Mesenchymal stem cell (in vitro differentiated cells and primary cell): ENCODE results near the gene GK.

ENCODE experiments used
- DNase-seq: peaks from one replicate; pipeline ENCODE4 v3.0.0-alpha.2; 2013
- H2AFZ ChIP-seq: one replicate; pipeline ENCODE4 v1.6.1; 2013; ENCODE audit warnings: low read depth, mild to moderate bottlenecking, control low read depth, inconsistent platforms, low read length, moderate library complexity
- H2AK5ac ChIP-seq: 2 replicates; pipeline ENCODE4 v1.6.1; 2013; ENCODE audit warnings: low read length, moderate library complexity, mild to moderate bottlenecking, inconsistent platforms; ENCODE audit not compliant: severe bottlenecking
- H2BK120ac ChIP-seq: one replicate; pipeline ENCODE4 v1.6.1; 2013; ENCODE audit warnings: low read depth, mild to moderate bottlenecking, inconsistent platforms, low read length, moderate library complexity
- H2BK12ac ChIP-seq, 2 experiments: one replicate each; pipeline ENCODE4 v1.6.1; 2013; ENCODE audit warnings: inconsistent platforms in 2 of 2, low read length in 2 of 2, mild to moderate bottlenecking in 2 of 2, moderate library complexity in 2 of 2, control low read depth in 1 of 2
- H2BK15ac ChIP-seq: one replicate; pipeline ENCODE4 v1.6.1; 2013; ENCODE audit warnings: mild to moderate bottlenecking, low read depth, inconsistent platforms; ENCODE audit not compliant: poor library complexity, severe bottlenecking
- H2BK5ac ChIP-seq: 2 replicates; pipeline ENCODE4 v1.6.1; 2013; ENCODE audit warnings: low read depth, mild to moderate bottlenecking, low read length, control low read depth, inconsistent platforms; ENCODE audit not compliant: poor library complexity, severe bottlenecking
- H3K14ac ChIP-seq, 2 experiments: one replicate each; pipeline ENCODE4 v1.6.1; 2013; ENCODE audit warnings: inconsistent platforms in 2 of 2, low read length in 2 of 2, control low read depth in 1 of 2, mild to moderate bottlenecking in 1 of 2, moderate library complexity in 1 of 2
- H3K18ac ChIP-seq, 2 experiments: one replicate each; pipeline ENCODE4 v1.6.1; 2013; ENCODE audit warnings: inconsistent platforms in 2 of 2, low read length in 2 of 2, control low read depth in 1 of 2, low read depth in 1 of 2, mild to moderate bottlenecking in 1 of 2
- H3K23ac ChIP-seq, 2 experiments: one replicate each; pipeline ENCODE4 v1.6.1; 2013; ENCODE audit warnings: inconsistent platforms in 2 of 2, low read length in 2 of 2, mild to moderate bottlenecking in 2 of 2, moderate library complexity in 2 of 2, control low read depth in 1 of 2
- H3K27ac ChIP-seq: 2 replicates; pipeline ENCODE4 v1.5.1; 2013; ENCODE audit warnings: mild to moderate bottlenecking, moderate library complexity, low read length, control low read depth, inconsistent platforms; ENCODE audit not compliant: poor library complexity, severe bottlenecking
- H3K27me3 ChIP-seq, 2 experiments: 2 replicates each; pipeline versions ENCODE4 v1.6.1 to v1.7.0; 2013; ENCODE audit warnings: low read length in 2 of 2, mild to moderate bottlenecking in 2 of 2, moderate library complexity in 2 of 2, control low read depth in 1 of 2, inconsistent platforms in 1 of 2; ENCODE audit not compliant: control insufficient read depth in 1 of 2, insufficient read depth in 1 of 2
- H3K36me3 ChIP-seq, 2 experiments: 2 replicates each; pipeline versions ENCODE4 v1.6.1 to v1.7.0; 2013; ENCODE audit warnings: low read length in 2 of 2, control low read depth in 1 of 2, inconsistent platforms in 1 of 2, low read depth in 1 of 2, mild to moderate bottlenecking in 1 of 2; ENCODE audit not compliant: insufficient read depth in 2 of 2, control insufficient read depth in 1 of 2
- H3K4ac ChIP-seq, 2 experiments: one replicate each; pipeline ENCODE4 v1.6.1; 2013; ENCODE audit warnings: inconsistent platforms in 2 of 2, low read length in 2 of 2, mild to moderate bottlenecking in 2 of 2, moderate library complexity in 2 of 2, control low read depth in 1 of 2, low read depth in 1 of 2
- H3K4me1 ChIP-seq: 2 replicates; pipeline ENCODE4 v1.6.1; 2013; ENCODE audit warnings: low read depth, low read length, control low read depth; ENCODE audit not compliant: control insufficient read depth, insufficient read depth
- H3K4me2 ChIP-seq: 2 replicates; pipeline ENCODE4 v1.6.1; 2013; ENCODE audit warnings: low read length, mild to moderate bottlenecking, inconsistent platforms; ENCODE audit not compliant: poor library complexity, severe bottlenecking
- H3K4me3 ChIP-seq, 2 experiments: 2 replicates each; pipeline versions ENCODE4 v1.5.1 to v1.7.0; 2013; ENCODE audit warnings: low read length in 2 of 2, mild to moderate bottlenecking in 2 of 2, control low read depth in 1 of 2, low read depth in 1 of 2; ENCODE audit not compliant: insufficient read depth in 1 of 2
- H3K79me1 ChIP-seq: replicated peaks from 2 replicates; pipeline ENCODE4 v1.6.1; 2013; ENCODE audit warnings: mild to moderate bottlenecking, control low read depth, low read length, inconsistent platforms; ENCODE audit not compliant: poor library complexity, severe bottlenecking
- H3K9ac ChIP-seq: 2 replicates; pipeline ENCODE4 v1.7.0; 2013; ENCODE audit warnings: mild to moderate bottlenecking, low read length, moderate library complexity
- H3K9me3 ChIP-seq: 2 replicates; pipeline ENCODE4 v1.7.0; 2013; ENCODE audit warnings: mild to moderate bottlenecking, low read length; ENCODE audit not compliant: control insufficient read depth
- H4K8ac ChIP-seq: one replicate; pipeline ENCODE4 v1.6.1; 2013; ENCODE audit warnings: inconsistent platforms, mild to moderate bottlenecking, low read length, moderate library complexity
- H4K91ac ChIP-seq: one replicate; pipeline ENCODE4 v1.6.1; 2013; ENCODE audit warnings: mild to moderate bottlenecking, low read length, inconsistent platforms
- WGBS: methylation state at CpG from one replicate; pipeline ENCODE4 v1.1.7; 2013; ENCODE audit warnings: mixed read lengths; 5-methylcytosine and 5-hydroxymethylcytosine counted together

Gene GK

GRCh38 chrX:30714138-30714537 is 60.9 kb downstream of the GK start:
- Histone ChIP-seq H3K27ac (no peak overlapping the region), H3K4ac (no peak overlapping the region), H4K8ac (no peak overlapping the region), H3K14ac (no peak overlapping the region), H3K27me3 (no peaks in the 10 kb centered on the region), H3K4me1 (no peaks in the 10 kb centered on the region), H3K79me1 (no peaks in the 10 kb centered on the region), H2BK15ac (no peak overlapping the region), H3K4me2 (no peak overlapping the region), H2BK12ac (no peak overlapping the region), H4K91ac (no peak overlapping the region), H3K23ac (no peak overlapping the region), H2BK120ac (no peak overlapping the region), H3K18ac (no peak overlapping the region), H3K9me3 (no peaks in the 10 kb centered on the region), H3K36me3 (peaks cover 0 to 38% of the 10 kb centered on the region in 2 experiments), H3K4me3 (no peak overlapping the region), H2AK5ac (no peak overlapping the region), H2BK5ac (no peak overlapping the region), H3K9ac (no peak overlapping the region), H2AFZ (no peak overlapping the region)
- DNase-seq, result no peak
- WGBS, result no CpG with 5 or more reads among the region's 1 CpG

- no peaks in the 10 kb centered on the region for H3K27me3 ChIP-seq
- WGBS, result no CpG with 5 or more reads among the region's 2 CpGs
- H4K91ac ChIP-seq, result no peak overlapping the region
- no peak overlapping the region for H3K27ac ChIP-seq
- H4K8ac ChIP-seq, result no peak overlapping the region
- H3K9ac ChIP-seq, result no peak overlapping the region
- H2AK5ac ChIP-seq, result no peak overlapping the region
- no peak overlapping the region for H2AFZ ChIP-seq
- no peak overlapping the region for H3K4ac ChIP-seq
- H3K36me3 ChIP-seq, result peaks cover 0 to 37% of the 10 kb centered on the region in 2 experiments
- H3K18ac ChIP-seq, result no peak overlapping the region
- H3K9me3 ChIP-seq, result no peaks in the 10 kb centered on the region
- no peak overlapping the region for H3K14ac ChIP-seq
- H3K23ac ChIP-seq, result no peak overlapping the region
- no peak overlapping the region for H3K4me3 ChIP-seq
- H3K79me1 ChIP-seq, result no peaks in the 10 kb centered on the region
- H2BK15ac ChIP-seq, result no peak overlapping the region
- H2BK12ac ChIP-seq, result no peak overlapping the region
- H3K4me2 ChIP-seq, result no peak overlapping the region
- H2BK5ac ChIP-seq, result no peak overlapping the region
- no peak for DNase-seq
- H3K4me1 ChIP-seq, result no peaks in the 10 kb centered on the region
- no peak overlapping the region for H2BK120ac ChIP-seq
Observed at GRCh38 chrX:30715976-30716375, 62.8 kb downstream of the GK start.

GRCh38 chrX:30733852-30734660 is 80.8 kb downstream of the GK start:
- peaks cover 0 to 4% of the 10 kb centered on the region in 2 experiments for H3K27me3 ChIP-seq
- no peak overlapping the region for H3K4me2 ChIP-seq
- H3K18ac ChIP-seq, result no peak overlapping the region
- no peak overlapping the region for H2AK5ac ChIP-seq
- no peaks in the 10 kb centered on the region for H3K79me1 ChIP-seq
- 92% methylated on average over 10 of the region's 17 CpGs for WGBS
- H3K36me3 ChIP-seq, result no peaks in the 10 kb centered on the region
- H3K9ac ChIP-seq, result no peak overlapping the region
- H3K4me3 ChIP-seq, result no peak overlapping the region
- no peak overlapping the region for H2BK120ac ChIP-seq
- H3K27ac ChIP-seq, result no peak overlapping the region
- H3K14ac ChIP-seq, result no peak overlapping the region
- no peak overlapping the region for H2AFZ ChIP-seq
- no peak overlapping the region for H3K4ac ChIP-seq
- no peaks in the 10 kb centered on the region for H3K9me3 ChIP-seq
- H3K4me1 ChIP-seq, result no peaks in the 10 kb centered on the region
- no peak overlapping the region for H4K91ac ChIP-seq
- no peak overlapping the region for H4K8ac ChIP-seq
- DNase-seq, result no peak
- H2BK5ac ChIP-seq, result no peak overlapping the region
- H3K23ac ChIP-seq, result no peak overlapping the region
- no peak overlapping the region for H2BK12ac ChIP-seq
- no peak overlapping the region for H2BK15ac ChIP-seq

GRCh38 chrX:30734782-30735181 is 81.6 kb downstream of the GK start:
- Histone ChIP-seq H2AK5ac (no peak overlapping the region), H3K4me3 (no peak overlapping the region), H2AFZ (no peak overlapping the region), H3K9me3 (no peaks in the 10 kb centered on the region), H3K4me1 (no peaks in the 10 kb centered on the region), H3K36me3 (no peaks in the 10 kb centered on the region), H3K14ac (no peak overlapping the region), H4K91ac (no peak overlapping the region), H2BK5ac (no peak overlapping the region), H3K23ac (no peak overlapping the region), H2BK15ac (no peak overlapping the region), H3K4ac (no peak overlapping the region), H3K4me2 (no peak overlapping the region), H3K18ac (no peak overlapping the region), H3K9ac (no peak overlapping the region), H3K27ac (no peak overlapping the region), H3K79me1 (no peaks in the 10 kb centered on the region), H2BK12ac (no peak overlapping the region), H2BK120ac (no peak overlapping the region), H4K8ac (no peak overlapping the region), H3K27me3 (peaks cover 0 to 4% of the 10 kb centered on the region in 2 experiments)
- DNase-seq, result no peak
- 95% methylated on average over 3 of the region's 3 CpGs for WGBS
